ENCODE results near the gene AHNAK.

AHNAK gene

DNA sequence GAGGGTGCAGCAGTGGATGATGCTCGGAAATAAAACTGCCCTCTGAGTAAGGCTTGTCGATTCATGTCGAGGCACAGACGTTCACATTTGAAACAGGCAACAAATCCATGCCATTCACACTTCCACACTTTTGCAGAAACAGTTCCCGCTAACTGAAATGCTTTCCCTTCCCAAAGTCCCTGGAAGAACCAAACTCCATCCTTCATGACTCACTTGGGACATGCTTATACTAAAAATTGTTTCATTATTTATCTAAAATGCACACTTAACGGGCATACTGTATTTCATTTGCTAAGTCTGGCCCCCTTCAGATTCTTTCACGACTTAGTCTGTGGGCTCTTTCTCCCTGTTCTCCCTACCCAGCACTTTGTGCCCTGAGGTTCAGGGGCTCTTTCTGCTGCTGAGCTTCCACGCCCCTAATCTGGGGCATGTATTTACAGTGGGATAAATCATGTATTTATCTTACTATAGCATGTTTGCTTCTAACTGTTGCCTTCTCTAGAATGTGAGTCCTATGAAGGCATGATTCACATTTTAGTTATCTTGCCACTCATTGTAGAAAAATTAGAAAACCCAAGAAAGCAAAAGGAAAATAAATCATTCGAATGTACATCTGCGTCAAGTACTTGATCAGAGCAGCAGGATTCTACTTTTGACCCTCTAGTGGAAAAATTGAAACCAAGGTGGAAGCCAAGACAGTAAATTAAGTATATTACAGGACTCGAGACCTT lies 115.3 kb downstream of the AHNAK start:
- no peak for DNase-seq

DNA sequence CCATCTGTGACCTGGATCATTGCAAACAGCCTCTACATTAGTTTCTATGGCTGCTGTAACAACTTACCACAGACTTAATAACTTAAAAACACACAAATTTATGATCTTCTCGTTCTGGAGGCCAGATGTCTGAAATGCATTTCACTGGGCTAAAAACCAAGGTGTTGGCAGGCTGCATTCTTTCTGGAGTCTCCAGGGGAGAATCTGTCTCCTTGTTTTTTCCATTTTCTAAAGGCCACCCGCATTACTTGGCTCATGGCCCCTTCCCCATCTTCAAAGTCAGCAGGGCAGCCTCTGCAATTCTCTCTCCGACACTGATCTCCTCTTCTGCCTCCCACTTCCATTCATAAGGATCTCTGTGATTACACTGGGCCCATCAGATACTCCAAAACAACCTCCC lies 116.2 kb downstream of the AHNAK start:
- no peak for DNase-seq

GRCh38 chr11:62428871-62429560 lies 117.6 kb downstream of the AHNAK start:
- no peak for DNase-seq

DNA sequence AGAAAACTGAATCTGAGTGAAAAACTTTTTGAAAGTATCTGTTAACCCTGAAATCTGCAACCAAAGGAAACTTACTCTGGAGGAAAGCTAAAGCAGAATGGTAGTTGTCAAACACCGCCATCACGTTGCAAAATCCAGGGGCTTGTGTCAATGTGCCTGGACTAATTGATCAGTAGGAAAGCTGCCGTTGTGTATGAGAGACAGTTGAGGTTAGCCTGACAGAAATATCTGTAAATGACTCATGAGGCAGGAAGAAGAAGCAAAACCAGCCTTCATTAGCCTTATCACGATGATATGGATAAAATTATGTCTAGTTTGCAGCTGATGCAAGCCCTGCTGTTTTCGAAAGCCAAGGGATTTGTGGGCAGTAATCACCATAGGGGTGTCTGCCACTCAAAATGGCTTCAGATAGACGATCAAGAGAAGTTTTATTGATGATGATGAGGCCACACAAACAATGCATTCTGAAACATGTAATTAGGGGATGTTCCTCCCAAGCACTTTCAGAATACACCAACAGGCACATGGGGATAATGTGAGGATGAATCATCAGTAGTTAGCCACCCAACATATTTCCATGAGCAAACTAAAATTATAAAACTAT lies 118.9 kb downstream of the AHNAK start:
- no peak for DNase-seq

DNA sequence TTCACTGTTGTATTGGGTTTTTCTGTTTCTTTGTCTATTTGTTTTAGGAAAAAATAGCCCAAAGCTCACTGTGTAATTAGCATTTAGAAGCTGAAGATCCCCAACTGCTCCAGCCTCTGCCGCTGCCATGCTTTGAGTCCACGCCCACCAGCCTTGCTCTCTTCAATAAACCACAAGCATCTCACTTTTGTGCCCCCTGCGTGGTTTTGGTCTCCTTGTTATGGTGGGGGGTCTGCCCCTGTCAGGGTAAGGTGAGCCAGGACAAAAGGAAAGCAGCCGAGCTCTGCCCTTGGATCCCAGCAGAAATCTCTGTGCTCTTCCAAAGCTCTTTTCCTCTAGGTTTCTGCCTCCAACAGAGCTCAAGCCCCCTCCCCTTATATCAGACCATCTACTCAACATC lies 123.6 kb downstream of the AHNAK start:
- no peak for DNase-seq

DNA sequence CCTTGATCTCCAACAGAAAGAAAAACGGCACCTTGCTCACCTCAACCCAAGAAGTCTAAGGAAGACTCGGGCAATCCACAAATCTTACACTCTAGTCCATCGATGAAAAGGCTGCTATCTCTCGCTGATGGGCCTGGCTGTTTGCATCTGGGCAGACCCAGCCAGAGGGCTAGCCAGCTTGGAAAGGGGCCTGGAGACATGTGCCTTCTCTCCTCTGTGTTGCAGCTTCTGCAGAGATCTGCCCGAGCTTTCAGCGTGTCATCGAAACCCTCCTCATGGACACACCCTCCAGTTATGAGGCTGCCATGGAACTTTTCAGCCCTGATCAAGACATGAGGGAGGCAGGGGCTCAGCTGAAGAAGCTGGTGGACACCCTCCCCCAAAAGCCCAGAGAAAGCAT lies 124.6 kb downstream of the AHNAK start:
- DNase-seq = no peak

GRCh38 chr11:62420882-62421281 lies 125.7 kb downstream of the AHNAK start:
- DNase-seq = no peak

- no peak for DNase-seq
These were observed 126.7 kb downstream of the AHNAK start for GRCh38 chr11:62419943-62420342.

- no peak for DNase-seq
These were observed 127.2 kb downstream of the AHNAK start for GRCh38 chr11:62419314-62419929.

- no peak for DNase-seq
These were observed 127.9 kb downstream of the AHNAK start, which contains the start of gene SCGB1A1 for GRCh38 chr11:62418733-62419132. SCGB1A1 (plus strand) TSS chr11:62419033; CDS start chr11:62419096, 63 bp downstream.

DNA sequence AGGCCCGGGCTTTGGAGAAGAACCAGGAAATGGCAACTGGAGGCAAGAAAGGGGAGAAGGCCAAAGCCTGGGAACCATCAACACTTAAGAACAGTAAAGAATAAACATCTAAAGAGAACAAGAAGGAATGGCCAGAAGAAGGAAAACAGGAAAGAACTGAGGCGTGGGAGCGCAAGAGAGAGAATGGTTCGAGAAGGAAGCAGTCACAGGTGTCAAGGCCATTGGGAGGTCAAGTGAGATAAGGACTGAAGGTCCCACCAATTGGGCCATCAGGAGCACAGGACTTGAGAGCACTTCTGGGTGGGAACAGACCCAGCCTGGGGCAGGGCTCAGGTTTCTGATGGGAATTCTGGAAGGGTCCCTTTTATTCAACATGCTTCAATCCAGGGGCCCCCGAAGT lies 128.5 kb downstream of the AHNAK start:
- no peak for DNase-seq

DNA sequence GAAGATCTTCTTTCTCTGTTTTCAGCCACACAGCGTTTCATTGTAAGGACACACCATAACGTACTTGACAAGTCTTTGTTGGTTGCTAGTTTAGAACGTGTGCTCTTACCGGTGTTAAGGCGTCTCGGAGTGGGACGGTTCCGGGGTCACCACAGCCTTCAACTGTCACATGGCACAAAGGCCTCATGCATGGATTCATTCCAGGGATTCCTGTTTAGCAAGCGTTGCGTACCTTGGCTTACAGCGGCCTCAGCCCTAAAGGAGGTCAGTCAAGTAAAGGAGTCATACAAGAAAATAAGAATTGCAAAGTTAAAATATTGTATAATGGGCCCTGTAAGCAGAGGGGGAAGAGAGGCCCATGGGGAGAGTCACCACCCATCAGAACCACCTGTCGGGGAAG lies 130.0 kb downstream of the AHNAK start:
- no peak for DNase-seq

DNA sequence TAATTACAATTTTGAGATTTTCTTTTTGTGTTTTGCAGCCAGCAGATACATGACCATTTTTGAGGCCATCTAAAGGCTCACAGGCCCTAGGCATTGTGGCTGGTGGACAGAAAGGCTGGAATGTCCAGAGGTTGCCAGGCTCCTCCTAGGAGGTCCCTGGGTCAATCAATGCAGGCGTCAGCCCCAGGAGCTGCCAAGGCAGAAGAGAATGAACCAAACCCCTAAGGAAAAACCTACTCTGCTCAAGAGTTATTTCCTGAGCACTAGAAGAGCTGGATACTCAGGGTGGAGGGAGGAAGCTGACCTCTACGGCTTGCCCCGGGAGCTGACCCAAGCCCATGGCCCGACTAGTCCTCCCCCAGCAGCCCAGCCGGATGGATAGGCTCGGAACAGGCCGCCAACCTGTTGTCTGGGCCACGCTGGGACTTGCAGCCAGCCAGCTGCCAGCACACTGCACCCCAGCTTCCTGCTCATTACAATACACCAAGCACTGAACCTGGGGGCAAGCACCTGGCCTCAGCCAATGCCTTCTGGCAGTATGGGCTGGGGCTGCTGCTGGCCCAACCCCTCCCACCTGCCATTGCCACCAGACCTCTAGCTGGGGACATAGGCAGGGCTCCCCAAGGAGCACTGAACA lies 133.4 kb downstream of the AHNAK start:
- no peak for DNase-seq

DNA sequence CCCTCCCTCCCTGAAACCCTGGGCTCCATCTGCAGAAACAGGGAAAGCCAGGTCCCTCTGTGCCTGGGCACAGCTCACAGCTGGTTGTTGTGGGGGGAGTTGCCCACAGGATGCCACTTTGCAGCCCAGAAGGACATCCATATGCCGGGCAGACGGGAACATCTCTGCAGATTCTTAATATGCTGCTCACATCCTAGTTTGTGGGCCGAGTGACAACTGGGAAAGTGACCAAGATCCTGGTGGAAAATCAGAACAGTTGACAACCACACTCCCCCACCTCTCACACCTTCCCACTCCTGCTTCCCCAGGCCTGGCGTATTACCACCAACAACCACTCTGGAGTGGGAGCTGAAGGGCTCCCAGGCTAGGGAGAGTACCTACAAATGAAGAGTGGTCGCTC lies 135.1 kb downstream of the AHNAK start:
- no peak for DNase-seq

DNA sequence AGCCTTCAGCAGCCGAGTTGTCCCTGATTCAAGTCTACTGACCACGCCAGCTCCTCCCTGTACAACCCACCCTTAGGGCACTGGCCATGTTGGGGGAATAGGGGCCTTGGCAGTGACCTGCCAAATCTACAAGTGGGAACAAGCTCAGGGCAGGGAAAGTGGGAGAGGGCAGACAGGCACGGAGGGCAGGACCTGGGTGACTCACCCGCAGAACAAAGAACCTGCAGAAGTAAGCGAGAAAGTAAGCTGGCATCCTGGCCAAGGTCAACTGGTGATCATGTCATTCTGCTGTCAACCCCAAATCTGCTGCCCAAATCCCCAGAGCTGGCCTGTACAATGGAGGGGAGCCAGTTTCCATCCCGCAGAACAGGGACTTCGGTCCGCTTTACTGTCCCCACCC lies 135.6 kb downstream of the AHNAK start:
- no peak for DNase-seq

DNA sequence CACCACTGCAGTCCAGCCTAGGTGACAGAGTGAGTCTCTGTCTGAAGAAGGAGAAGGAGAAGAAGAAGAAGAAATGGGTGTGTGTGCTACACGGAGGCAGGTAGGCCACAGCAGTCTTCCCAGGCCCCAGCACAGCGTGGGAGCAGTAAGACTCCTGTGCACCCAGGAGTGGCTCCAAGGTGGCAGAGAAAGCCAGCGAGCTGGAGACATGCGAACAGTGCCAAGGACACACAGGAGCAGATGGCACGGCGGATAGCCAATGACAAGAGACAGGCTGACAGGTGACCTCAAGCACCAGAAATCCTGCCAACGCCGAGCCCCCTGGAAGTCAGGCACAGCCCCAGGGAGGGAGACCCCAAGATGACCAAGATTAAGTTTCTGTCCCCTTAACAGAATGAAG lies 136.8 kb downstream of the AHNAK start:
- DNase-seq = no peak

- DNase-seq = no peak
These were observed 140.6 kb downstream of the AHNAK start for GRCh38 chr11:62406034-62406433.

DNA sequence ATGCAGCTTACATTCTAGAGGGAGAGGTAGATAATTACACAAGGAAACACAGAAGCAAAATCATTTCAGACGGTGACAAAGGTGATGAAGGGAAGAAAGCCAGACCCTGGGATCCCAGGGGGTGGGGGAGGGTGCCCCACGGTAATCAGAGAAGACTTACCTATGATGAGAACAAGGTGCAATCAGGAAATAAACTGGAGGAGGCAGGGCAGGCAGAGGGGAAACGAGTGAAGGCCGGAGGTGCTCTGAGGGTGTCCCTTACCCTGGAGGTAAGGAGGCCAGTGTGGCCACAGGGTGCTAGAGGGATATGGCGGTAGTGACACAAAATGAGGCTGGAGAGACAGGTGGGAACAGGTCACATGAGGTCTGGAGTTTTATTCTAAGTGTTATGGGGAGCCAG lies 141.7 kb downstream of the AHNAK start:
- no peak for DNase-seq

- no peak for DNase-seq
These were observed 142.2 kb downstream of the AHNAK start for GRCh38 chr11:62404435-62404834.

DNA sequence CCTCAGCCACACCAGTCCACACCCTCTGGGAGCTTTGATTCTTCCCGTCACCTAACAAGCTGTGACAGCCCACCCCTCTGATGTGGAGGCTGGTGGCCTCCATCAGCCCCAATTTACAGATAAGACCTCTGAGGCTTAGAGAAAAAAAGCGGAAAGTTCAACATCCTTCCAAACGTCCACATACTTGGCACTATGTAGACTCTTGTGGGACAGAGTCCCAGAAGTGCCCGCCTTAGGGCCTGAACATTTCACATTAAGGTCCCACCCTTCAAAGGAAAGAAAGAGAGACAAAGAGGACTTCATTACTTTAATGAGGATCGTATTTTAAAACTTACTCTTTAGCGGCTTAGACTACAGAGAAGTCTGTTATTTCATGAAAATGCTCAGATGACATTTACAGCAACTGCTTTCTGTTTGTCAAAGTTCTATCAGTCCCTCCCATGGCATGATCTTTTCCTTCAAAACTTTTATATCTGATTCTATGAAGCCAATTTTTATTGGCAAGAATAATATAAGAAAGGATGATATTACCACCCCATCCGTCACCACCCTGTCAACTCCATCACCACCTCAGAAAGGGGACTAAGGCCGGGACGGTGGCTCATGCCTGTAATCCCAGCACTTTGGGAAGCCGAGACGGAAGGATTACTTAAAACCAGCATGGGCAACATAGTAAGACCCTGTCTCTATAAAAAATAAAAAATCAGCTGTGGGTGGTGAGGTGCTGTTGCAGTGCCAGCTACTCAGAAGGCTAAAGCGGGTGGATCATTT lies 143.5 kb downstream of the AHNAK start:
- DNase-seq = no peak

DNA sequence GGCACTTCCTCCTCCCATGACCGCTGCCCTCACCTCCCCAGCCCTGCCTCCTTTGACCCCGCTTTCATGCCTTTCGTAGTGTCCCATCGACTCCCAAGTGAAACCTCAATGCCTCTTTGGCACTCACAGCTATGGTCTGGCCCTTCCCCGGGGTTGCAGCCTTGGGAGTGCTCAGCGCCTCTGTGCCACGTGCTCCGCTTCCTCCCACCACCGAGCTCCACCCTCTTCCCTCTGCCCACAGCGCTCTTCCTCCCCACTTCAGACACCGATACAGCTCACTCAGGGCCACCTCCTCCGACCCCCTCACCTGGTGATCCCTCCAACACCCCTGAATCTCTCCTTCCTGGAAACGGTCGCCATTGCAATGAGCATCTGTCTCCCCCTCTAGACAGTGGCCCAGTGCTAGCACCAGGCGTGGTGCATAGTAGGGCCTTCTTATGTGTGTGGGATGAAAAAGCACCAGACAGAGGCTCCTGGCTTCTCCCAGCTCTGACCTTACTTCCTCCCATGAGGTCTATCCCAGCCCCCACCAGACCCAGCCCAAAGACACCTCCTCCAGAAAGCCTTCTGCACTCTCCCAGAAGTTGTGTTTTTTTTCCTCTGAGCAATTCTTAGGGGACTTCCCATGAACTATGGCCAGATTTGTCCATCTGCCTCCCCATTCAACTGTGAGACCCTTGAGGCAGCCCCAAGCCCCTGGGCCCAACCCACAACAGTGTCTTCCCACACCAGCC lies 144.2 kb downstream of the AHNAK start:
- DNase-seq = peak; percentile 10

DNA sequence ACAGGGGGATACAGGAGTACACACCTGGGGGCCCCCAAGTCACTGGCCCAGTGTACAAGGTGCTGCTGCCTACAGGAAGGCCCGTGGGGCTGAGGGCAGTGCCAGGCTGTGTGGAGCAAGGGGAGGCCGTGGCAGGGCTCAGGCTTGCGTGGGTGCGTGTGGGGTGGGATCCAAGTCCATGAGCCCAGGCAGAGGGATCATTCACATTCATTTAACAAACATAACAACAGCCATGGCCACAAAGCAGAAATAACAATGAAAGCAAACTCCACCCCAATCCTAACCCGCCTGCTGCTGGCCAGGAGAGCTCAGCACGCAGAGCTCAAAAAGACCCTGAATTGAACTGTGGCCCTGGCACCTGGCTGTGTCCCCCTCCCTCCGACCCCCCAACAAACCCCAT lies 144.8 kb downstream of the AHNAK start:
- no peak for DNase-seq
